Nephron progenitor cell (in vitro differentiated cells): ENCODE measurements around the gene ZFAND2B.

Source experiments
- DNase-seq: peaks from one replicate; pipeline ENCODE4 v3.0.0; 2021
- H3K27ac Mint-ChIP-seq: 2 replicates; pipeline ENCODE4 v1.8.0; 2021; ENCODE audit warnings: mild to moderate bottlenecking, moderate library complexity, mixed read lengths
- H3K27me3 Mint-ChIP-seq: 2 replicates; pipeline ENCODE4 v1.8.0; 2021; ENCODE audit warnings: mild to moderate bottlenecking, low read depth, mixed read lengths; ENCODE audit not compliant: poor library complexity
- H3K36me3 Mint-ChIP-seq: 2 replicates; pipeline ENCODE4 v1.8.0; 2021; ENCODE audit warnings: low read depth, mixed read lengths
- H3K4me1 Mint-ChIP-seq: 2 replicates; pipeline ENCODE4 v1.8.0; 2021; ENCODE audit warnings: mixed read lengths
- H3K4me3 Mint-ChIP-seq: 2 replicates; pipeline ENCODE4 v1.8.0; 2021; ENCODE audit warnings: mild to moderate bottlenecking, moderate library complexity, mixed read lengths
- H3K9me3 Mint-ChIP-seq: 2 replicates; pipeline ENCODE4 v1.8.0; 2021; ENCODE audit warnings: mild to moderate bottlenecking, moderate library complexity, mixed read lengths
- CTCF ChIP-seq: fragments of 200-600 bp; sonication (generic); IDR thresholded peaks from 2 replicates; pipeline ENCODE4 v1.5.0; 2021; ENCODE audit warnings: antibody characterized with exemption

Gene ZFAND2B

GRCh38 chr2:219210196-219210885 is 3.8 kb downstream of the ZFAND2B start:
- Mint-ChIP-seq H3K4me1 (peaks cover 23% of the 10 kb centered on the region), H3K27me3 (no peaks in the 10 kb centered on the region), H3K36me3 (peaks cover 35% of the 10 kb centered on the region), H3K4me3 (no peak overlapping the region), H3K9me3 (no peaks in the 10 kb centered on the region), H3K27ac (no peak overlapping the region)
- no peak for DNase-seq
- no peak for TF ChIP-seq CTCF

GRCh38 chr2:219210886-219211362 is 4.3 kb downstream of the ZFAND2B start:
- H3K4me1 Mint-ChIP-seq, result peaks cover 23% of the 10 kb centered on the region
- TF ChIP-seq CTCF, result no peak
- no peaks in the 10 kb centered on the region for H3K9me3 Mint-ChIP-seq
- H3K27ac Mint-ChIP-seq, result no peak overlapping the region
- peaks cover 35% of the 10 kb centered on the region for H3K36me3 Mint-ChIP-seq
- DNase-seq, result no peak
- H3K27me3 Mint-ChIP-seq, result no peaks in the 10 kb centered on the region
- no peak overlapping the region for H3K4me3 Mint-ChIP-seq

GRCh38 chr2:219213026-219213415 is 6.4 kb downstream of the ZFAND2B start:
- H3K9me3 Mint-ChIP-seq, result no peaks in the 10 kb centered on the region
- peaks cover 23% of the 10 kb centered on the region for H3K4me1 Mint-ChIP-seq
- no peak overlapping the region for H3K27ac Mint-ChIP-seq
- no peak for TF ChIP-seq CTCF
- H3K4me3 Mint-ChIP-seq, result no peak overlapping the region
- DNase-seq, result no peak
- H3K27me3 Mint-ChIP-seq, result no peaks in the 10 kb centered on the region
- peaks cover 35% of the 10 kb centered on the region for H3K36me3 Mint-ChIP-seq

- H3K4me3 Mint-ChIP-seq, result no peak overlapping the region
- no peak for DNase-seq
- H3K9me3 Mint-ChIP-seq, result no peaks in the 10 kb centered on the region
- peaks cover 19% of the 10 kb centered on the region for H3K4me1 Mint-ChIP-seq
- TF ChIP-seq CTCF, result no peak
- peaks cover 32% of the 10 kb centered on the region for H3K36me3 Mint-ChIP-seq
- no peak overlapping the region for H3K27ac Mint-ChIP-seq
- no peaks in the 10 kb centered on the region for H3K27me3 Mint-ChIP-seq
Observed at GRCh38 chr2:219213486-219214071, 7.0 kb downstream of the ZFAND2B start.

- no peak for TF ChIP-seq CTCF
- no peak for DNase-seq
- Mint-ChIP-seq H3K4me1 (peaks cover 21% of the 10 kb centered on the region), H3K9me3 (no peaks in the 10 kb centered on the region), H3K27me3 (no peaks in the 10 kb centered on the region), H3K27ac (no peak overlapping the region), H3K4me3 (no peak overlapping the region), H3K36me3 (peaks cover 29% of the 10 kb centered on the region)
Observed at GRCh38 chr2:219214141-219214540, 7.6 kb downstream of the ZFAND2B start.

GRCh38 chr2:219214786-219215185 is 8.2 kb downstream of the ZFAND2B start:
- no peak for TF ChIP-seq CTCF
- no peak for DNase-seq
- Mint-ChIP-seq H3K4me3 (no peak overlapping the region), H3K36me3 (peaks cover 29% of the 10 kb centered on the region), H3K27me3 (no peaks in the 10 kb centered on the region), H3K27ac (no peak overlapping the region), H3K9me3 (no peaks in the 10 kb centered on the region), H3K4me1 (peaks cover 22% of the 10 kb centered on the region)
